Ishikawa (cell line): ENCODE data around the gene CACNA1D.

Experiments
- CEBPB ChIP-seq: IDR thresholded peaks from 2 replicates; pipeline ENCODE4 v1.6.1; 2012
- CREB1 ChIP-seq: IDR thresholded peaks from 2 replicates; pipeline ENCODE4 v1.6.1; 2012; ENCODE audit warnings: low read depth
- EGR1 ChIP-seq: IDR thresholded peaks from 2 replicates; pipeline ENCODE4 v1.6.1; 2012
- EP300 ChIP-seq: IDR thresholded peaks from 2 replicates; pipeline ENCODE4 v1.6.1; 2012; ENCODE audit warnings: borderline replicate concordance
- FOXM1 ChIP-seq: IDR thresholded peaks from 2 replicates; pipeline ENCODE4 v1.6.1; 2012; ENCODE audit warnings: low read depth, borderline replicate concordance
- NFIC ChIP-seq: IDR thresholded peaks from 2 replicates; pipeline ENCODE4 v1.6.1; 2012
- RAD21 ChIP-seq: IDR thresholded peaks from 2 replicates; pipeline ENCODE4 v1.6.1; 2012; ENCODE audit warnings: low read depth
- TAF1 ChIP-seq: IDR thresholded peaks from 2 replicates; pipeline ENCODE4 v1.6.1; 2012; ENCODE audit warnings: low read depth, mild to moderate bottlenecking
- TCF12 ChIP-seq: IDR thresholded peaks from 2 replicates; pipeline ENCODE4 v1.6.1; 2012; ENCODE audit warnings: low read depth
- TEAD4 ChIP-seq: IDR thresholded peaks from 2 replicates; pipeline ENCODE4 v1.6.1; 2012
- YY1 ChIP-seq: IDR thresholded peaks from 2 replicates; pipeline ENCODE4 v1.6.1; 2012; ENCODE audit warnings: low read depth
- ZBTB7A ChIP-seq: IDR thresholded peaks from 2 replicates; pipeline ENCODE4 v1.6.1; 2012; ENCODE audit warnings: low read depth
- TF ChIP-seq, protein P1 (sequence below): IDR thresholded peaks from 2 replicates; pipeline ENCODE4 v1.6.1; 2012
- TF ChIP-seq, protein P2 (sequence below): IDR thresholded peaks from 2 replicates; pipeline ENCODE4 v1.6.1; 2012
- TF ChIP-seq, protein P3 (sequence below): IDR thresholded peaks from 2 replicates; pipeline ENCODE4 v1.6.1; 2012; ENCODE audit warnings: low read depth, mild to moderate bottlenecking

Gene CACNA1D

DNA sequence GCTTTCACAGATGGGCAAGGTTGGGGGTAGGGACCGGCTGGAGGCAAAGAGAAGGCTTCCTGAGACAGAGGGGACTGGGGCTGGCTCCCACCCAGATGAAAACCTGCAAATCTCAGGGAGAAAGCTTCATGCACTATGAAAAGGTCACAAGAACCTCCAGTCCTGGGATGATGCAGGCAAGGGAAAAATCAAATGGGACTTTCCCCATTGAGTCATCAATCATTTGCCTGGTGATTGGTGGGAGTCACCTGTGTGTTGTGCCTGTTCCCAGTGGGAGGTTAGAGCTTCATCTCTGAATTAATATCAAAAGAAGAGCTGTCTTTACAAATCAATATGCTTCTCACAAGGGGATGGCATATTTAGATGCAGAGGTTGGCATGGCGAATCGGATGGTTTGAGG lies 49.9 kb downstream of the CACNA1D start:
- TF ChIP-seq, protein P1, sequence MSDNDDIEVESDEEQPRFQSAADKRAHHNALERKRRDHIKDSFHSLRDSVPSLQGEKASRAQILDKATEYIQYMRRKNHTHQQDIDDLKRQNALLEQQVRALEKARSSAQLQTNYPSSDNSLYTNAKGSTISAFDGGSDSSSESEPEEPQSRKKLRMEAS: no peak
- TF ChIP-seq RAD21 (no peak), EP300 (no peak)

DNA sequence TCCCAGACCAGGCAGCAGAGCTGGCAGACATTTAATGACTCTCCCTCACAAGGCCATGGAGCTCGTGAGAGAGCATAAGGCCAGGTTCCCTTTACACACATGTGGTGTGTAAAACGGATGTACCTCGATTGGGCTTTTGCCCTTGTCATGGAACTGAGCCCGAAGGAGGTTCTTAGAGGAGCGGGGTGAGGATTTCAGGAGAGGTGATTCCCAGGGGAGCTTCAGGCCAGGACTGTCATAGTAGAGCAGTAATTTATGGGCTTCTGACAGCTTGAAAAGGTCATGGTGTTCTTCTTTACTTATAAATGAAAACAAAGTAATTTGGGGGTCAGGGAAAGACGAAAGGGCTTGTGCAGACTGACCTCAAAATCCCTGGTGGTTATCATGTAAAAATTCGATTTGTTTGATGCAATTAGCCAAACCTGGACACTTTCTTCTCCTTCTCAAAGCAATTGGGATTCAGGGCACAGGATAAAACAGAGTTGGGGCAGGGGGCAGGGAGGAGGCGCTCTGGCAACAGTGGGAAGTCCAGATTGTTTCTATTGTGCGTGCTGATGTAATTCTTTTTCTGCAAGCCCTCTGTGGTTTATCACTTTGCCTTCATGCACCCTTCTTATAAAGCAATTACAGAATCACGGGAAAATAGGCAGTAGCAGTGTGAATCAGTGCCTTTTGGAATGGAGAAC lies 51.0 kb downstream of the CACNA1D start:
- TF ChIP-seq TEAD4: no peak

DNA sequence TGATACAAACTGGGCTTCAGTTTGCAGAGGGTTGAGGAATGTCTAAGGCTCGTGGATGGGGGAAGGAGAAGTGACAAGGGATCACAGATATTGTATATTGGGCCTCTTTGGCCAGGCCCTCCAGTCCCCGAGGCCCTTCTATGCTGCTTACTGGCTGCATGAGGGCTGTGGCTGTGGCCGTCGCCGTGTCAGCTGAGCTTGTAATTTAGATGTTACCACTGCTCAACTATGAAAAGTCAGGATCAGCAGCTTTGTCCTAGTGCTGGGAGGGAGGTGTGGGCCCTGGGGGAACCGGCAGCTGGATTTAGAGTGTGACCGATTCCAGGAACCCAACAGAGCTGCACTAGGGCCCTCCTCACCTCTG lies 51.6 kb downstream of the CACNA1D start:
- TF ChIP-seq, protein P2, sequence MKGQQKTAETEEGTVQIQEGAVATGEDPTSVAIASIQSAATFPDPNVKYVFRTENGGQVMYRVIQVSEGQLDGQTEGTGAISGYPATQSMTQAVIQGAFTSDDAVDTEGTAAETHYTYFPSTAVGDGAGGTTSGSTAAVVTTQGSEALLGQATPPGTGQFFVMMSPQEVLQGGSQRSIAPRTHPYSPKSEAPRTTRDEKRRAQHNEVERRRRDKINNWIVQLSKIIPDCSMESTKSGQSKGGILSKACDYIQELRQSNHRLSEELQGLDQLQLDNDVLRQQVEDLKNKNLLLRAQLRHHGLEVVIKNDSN: no peak
- TF ChIP-seq EGR1: no peak
- TF ChIP-seq CREB1: no peak
- no peak for TF ChIP-seq RAD21
- TF ChIP-seq TCF12: no peak
- TF ChIP-seq TEAD4: no peak
- TF ChIP-seq ZBTB7A: no peak
- no peak for TF ChIP-seq EP300
- TF ChIP-seq TAF1: no peak
- TF ChIP-seq FOXM1: no peak
- no peak for TF ChIP-seq YY1
- no peak for TF ChIP-seq CEBPB
- TF ChIP-seq, protein P1: no peak
- TF ChIP-seq, protein P3, sequence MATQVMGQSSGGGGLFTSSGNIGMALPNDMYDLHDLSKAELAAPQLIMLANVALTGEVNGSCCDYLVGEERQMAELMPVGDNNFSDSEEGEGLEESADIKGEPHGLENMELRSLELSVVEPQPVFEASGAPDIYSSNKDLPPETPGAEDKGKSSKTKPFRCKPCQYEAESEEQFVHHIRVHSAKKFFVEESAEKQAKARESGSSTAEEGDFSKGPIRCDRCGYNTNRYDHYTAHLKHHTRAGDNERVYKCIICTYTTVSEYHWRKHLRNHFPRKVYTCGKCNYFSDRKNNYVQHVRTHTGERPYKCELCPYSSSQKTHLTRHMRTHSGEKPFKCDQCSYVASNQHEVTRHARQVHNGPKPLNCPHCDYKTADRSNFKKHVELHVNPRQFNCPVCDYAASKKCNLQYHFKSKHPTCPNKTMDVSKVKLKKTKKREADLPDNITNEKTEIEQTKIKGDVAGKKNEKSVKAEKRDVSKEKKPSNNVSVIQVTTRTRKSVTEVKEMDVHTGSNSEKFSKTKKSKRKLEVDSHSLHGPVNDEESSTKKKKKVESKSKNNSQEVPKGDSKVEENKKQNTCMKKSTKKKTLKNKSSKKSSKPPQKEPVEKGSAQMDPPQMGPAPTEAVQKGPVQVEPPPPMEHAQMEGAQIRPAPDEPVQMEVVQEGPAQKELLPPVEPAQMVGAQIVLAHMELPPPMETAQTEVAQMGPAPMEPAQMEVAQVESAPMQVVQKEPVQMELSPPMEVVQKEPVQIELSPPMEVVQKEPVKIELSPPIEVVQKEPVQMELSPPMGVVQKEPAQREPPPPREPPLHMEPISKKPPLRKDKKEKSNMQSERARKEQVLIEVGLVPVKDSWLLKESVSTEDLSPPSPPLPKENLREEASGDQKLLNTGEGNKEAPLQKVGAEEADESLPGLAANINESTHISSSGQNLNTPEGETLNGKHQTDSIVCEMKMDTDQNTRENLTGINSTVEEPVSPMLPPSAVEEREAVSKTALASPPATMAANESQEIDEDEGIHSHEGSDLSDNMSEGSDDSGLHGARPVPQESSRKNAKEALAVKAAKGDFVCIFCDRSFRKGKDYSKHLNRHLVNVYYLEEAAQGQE: no peak
- TF ChIP-seq NFIC: no peak

DNA sequence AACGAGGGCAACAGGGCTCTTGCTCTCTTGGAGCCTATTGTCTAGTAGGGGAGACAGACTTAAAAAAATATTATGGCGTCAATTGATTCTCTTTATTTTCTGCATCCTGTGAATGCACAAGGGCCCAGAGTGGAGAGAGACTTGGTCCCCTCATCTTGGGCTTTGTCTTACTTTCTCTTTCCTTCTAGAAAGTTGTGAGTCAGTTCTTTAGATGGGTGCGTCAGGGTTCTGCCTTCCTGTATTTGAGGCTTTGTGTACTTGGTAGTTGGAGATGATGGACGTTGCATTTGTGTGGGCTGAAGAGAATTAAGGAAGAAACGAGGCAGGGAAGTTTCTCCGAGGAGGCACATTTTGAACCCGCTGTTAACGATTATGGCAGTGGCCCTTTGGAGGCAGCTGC lies 52.9 kb downstream of the CACNA1D start:
- TF ChIP-seq TCF12 (no peak), FOXM1 (no peak), TAF1 (no peak), YY1 (no peak), EGR1 (no peak), NFIC (no peak), CREB1 (no peak), EP300 (no peak), ZBTB7A (no peak), CEBPB (no peak), TEAD4 (no peak), RAD21 (no peak)
- TF ChIP-seq, protein P2: no peak

DNA sequence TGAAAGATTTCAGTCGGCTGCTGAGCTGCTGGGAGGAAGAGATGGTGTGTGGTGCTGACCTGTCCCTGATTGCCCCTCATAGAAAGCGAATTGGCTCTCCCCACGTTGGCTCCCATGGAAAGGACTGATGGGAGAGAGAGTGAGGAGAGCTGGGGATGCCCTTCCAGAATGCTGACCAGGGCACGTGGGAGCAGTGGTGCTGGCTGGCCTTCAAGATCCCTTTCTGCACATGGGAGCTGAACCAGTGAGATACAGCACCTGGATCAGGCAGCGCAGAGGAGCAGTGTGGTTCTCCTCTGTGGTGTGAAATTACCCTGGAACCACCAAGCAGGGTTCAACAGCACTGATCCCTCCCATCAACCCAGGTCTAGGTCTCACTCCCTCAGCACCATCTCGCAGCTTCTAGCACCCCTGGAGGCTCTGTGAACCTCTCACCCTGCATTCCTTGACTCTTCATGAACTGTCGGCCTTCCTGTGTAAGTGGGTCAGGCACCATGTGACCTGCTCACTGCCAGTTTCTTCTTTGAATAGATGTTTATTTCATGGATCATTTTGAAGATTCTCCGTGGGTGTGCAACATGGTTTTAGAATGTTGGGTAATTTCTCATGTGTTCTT lies 55.7 kb downstream of the CACNA1D start:
- TF ChIP-seq ZBTB7A: no peak
- TF ChIP-seq CREB1: no peak
- TF ChIP-seq YY1: no peak
- no peak for TF ChIP-seq EGR1
- TF ChIP-seq, protein P2: no peak
- no peak for TF ChIP-seq CEBPB
- TF ChIP-seq TAF1: no peak

DNA sequence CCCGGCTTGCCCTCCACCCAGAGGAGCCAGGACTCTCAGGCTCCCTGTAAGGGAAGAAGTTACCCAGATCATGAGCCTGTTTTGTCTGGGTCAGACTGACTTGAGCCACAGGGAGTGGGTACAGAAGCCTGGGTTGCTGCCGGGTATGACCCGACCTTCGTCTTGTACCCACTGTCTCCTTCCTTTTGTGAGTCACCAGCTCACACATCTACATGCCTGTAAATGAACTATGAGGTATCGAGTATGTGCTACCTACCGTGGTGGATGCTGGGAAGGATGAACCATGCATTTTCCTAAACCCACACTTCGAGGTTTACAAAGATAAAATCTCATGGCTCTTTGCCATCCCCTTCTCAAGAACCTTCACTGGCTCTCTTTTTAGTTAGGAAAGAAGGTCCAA lies 56.9 kb downstream of the CACNA1D start:
- TF ChIP-seq TAF1 (no peak), CEBPB (no peak), CREB1 (no peak), EGR1 (no peak), ZBTB7A (no peak), TCF12 (no peak), EP300 (no peak), TEAD4 (no peak), FOXM1 (no peak), RAD21 (no peak), YY1 (no peak), NFIC (no peak)
- TF ChIP-seq, protein P1: no peak
- TF ChIP-seq, protein P3: no peak
- TF ChIP-seq, protein P2: no peak
